A549 (cell line): Measurements from ENCODE around the gene KCTD21. TPM values are rescaled to one million over a fixed set of nuclear protein-coding genes. Genes with fewer than 3 reads are reported as not detected.

ENCODE experiments used
- ATAC-seq, 2 experiments: fragments of 200-7000 bp in 1 of 2; fragments of >200 bp in 1 of 2; cut with Nextera tagmentation in 1 of 2; cut with Tn5 transposase in 1 of 2; 3 replicates each; pipeline versions ENCODE4 v1.8.0 to v1.9.1; 2018 to 2020; ENCODE audit warnings: mild to moderate bottlenecking in 1 of 2, moderate library complexity in 1 of 2
- CTCF ChIA-PET: fragments of 300-600 bp; sonication (Branson Sonifier 250); formaldehyde crosslinking; extraction: SDS; loops from one replicate; lab custom pipeline; 2021; ENCODE audit warnings: antibody characterized with exemption, inconsistent platforms; lab: Yijun Ruan, JAX
- POLR2A ChIA-PET: fragments of 350-600 bp; formaldehyde crosslinking; extraction: SDS; loops from one replicate; lab custom pipeline; 2021; ENCODE audit warnings: antibody characterized with exemption, inconsistent platforms; lab: Yijun Ruan, JAX
- DNase-seq, 2 experiments: peaks; one replicate each; pipeline versions ENCODE4 v3.0.0 to v3.0.0-alpha.2; 2011 to 2016; ENCODE audit warnings: low read depth in 1 of 2, low spot score in 1 of 2
- FAIRE-seq: peaks from 2 replicates; lab custom pipeline; 2011; peaks lifted over from hg19 to GRCh38; lab: Jason Lieb, UNC
- H3K27ac ChIP-seq, 2 experiments: fragments of >200 bp; sonication (Bioruptor Twin); formaldehyde crosslinking; 3 replicates each; pipeline ENCODE4 v1.5.1; 2016 to 2017
- H3K4me1 ChIP-seq: fragments of >200 bp; sonication (Bioruptor Twin); formaldehyde crosslinking; 3 replicates; pipeline ENCODE4 v1.6.1; 2016
- H3K4me2 ChIP-seq: fragments of >200 bp; sonication (Bioruptor Twin); formaldehyde crosslinking; 3 replicates; pipeline ENCODE4 v1.6.1; 2016
- H3K4me3 ChIP-seq: fragments of >200 bp; sonication (Bioruptor Twin); formaldehyde crosslinking; 3 replicates; pipeline ENCODE4 v1.5.1; 2016
- H3K9me3 ChIP-seq: fragments of >200 bp; sonication (Bioruptor Twin); formaldehyde crosslinking; 3 replicates; pipeline ENCODE4 v1.6.1; 2016
- BHLHE40 ChIP-seq: IDR thresholded peaks from 2 replicates; pipeline ENCODE4 v1.6.1; 2012; ENCODE audit warnings: low read depth, low read length, inconsistent platforms
- CBX2 ChIP-seq: fragments of 200-600 bp; sonication (generic); IDR thresholded peaks from 2 replicates; pipeline ENCODE4 v1.6.1; 2016; ENCODE audit warnings: low read depth, mild to moderate bottlenecking, borderline replicate concordance
- CEBPB ChIP-seq, 2 experiments: fragments of >200 bp in 1 of 2; sonication (Bioruptor Twin) in 1 of 2; formaldehyde crosslinking in 1 of 2; IDR thresholded peaks; 2 replicates each; pipeline ENCODE4 v1.6.1; 2012 to 2016
- CHD2 ChIP-seq: fragments of 150-350 bp; IDR thresholded peaks from 2 replicates; pipeline ENCODE4 v1.6.1; 2014; ENCODE audit warnings: low read length; ENCODE audit not compliant: partially characterized antibody
- CHD4 ChIP-seq: fragments of 200-600 bp; sonication (generic); IDR thresholded peaks from 2 replicates; pipeline ENCODE4 v1.6.1; 2016; ENCODE audit warnings: antibody characterized with exemption, mild to moderate bottlenecking, borderline replicate concordance
- EHMT2 ChIP-seq: fragments of 200-600 bp; sonication (generic); IDR thresholded peaks from 2 replicates; pipeline ENCODE4 v1.6.1; 2016; ENCODE audit warnings: antibody characterized with exemption, low read depth, mild to moderate bottlenecking, moderate library complexity
- EP300 ChIP-seq, 2 experiments: fragments of >200 bp; sonication (Bioruptor Twin); formaldehyde crosslinking; IDR thresholded peaks; 2 replicates in 1 of 2; 3 replicates in 1 of 2; pipeline ENCODE4 v1.6.1; 2016 to 2017
- ESRRA ChIP-seq: fragments of 150-350 bp; IDR thresholded peaks from 2 replicates; pipeline ENCODE4 v1.6.1; 2014; ENCODE audit warnings: mild to moderate bottlenecking, low read length, borderline replicate concordance
- FOSL2 ChIP-seq, 2 experiments: fragments of 450-650 bp in 1 of 2; fragments of >200 bp in 1 of 2; sonication (Bioruptor Twin) in 1 of 2; formaldehyde crosslinking; IDR thresholded peaks; 2 replicates each; pipeline versions ENCODE4 v1.5.0 to v1.6.1; 2016 to 2020; ENCODE audit warnings: mild to moderate bottlenecking in 1 of 2, moderate library complexity in 1 of 2
- FOXS1 ChIP-seq: fragments of 250-450 bp; sonication (Bioruptor Pico); IDR thresholded peaks from 2 replicates; pipeline ENCODE4 v1.5.0; 2020; ENCODE audit warnings: mild to moderate bottlenecking, moderate library complexity
- HES2 ChIP-seq: fragments of >200 bp; sonication (Bioruptor Twin); formaldehyde crosslinking; IDR thresholded peaks from 2 replicates; pipeline ENCODE4 v1.6.1; 2016
- HEYL ChIP-seq: fragments of 250-450 bp; sonication (Bioruptor Pico); IDR thresholded peaks from 2 replicates; pipeline ENCODE4 v1.8.0; 2021; ENCODE audit warnings: mild to moderate bottlenecking, moderate library complexity
- HOXA7 ChIP-seq: fragments of 250-450 bp; sonication (Bioruptor Pico); IDR thresholded peaks from 2 replicates; pipeline ENCODE4 v1.5.0; 2020; ENCODE audit warnings: mild to moderate bottlenecking, moderate library complexity
- HOXB5 ChIP-seq: fragments of 250-450 bp; sonication (Bioruptor Pico); IDR thresholded peaks from 2 replicates; pipeline ENCODE4 v1.5.0; 2020; ENCODE audit warnings: mild to moderate bottlenecking, moderate library complexity
- JUN ChIP-seq, 2 experiments: fragments of >200 bp; sonication (Bioruptor Twin); formaldehyde crosslinking; IDR thresholded peaks; 2 replicates in 1 of 2; 3 replicates in 1 of 2; pipeline ENCODE4 v1.6.1; 2016 to 2017
- KDM1A ChIP-seq: fragments of 200-600 bp; sonication (generic); IDR thresholded peaks from 2 replicates; pipeline ENCODE4 v1.6.1; 2016; ENCODE audit warnings: low read depth, mild to moderate bottlenecking
- KDM5A ChIP-seq: fragments of 200-600 bp; sonication (generic); IDR thresholded peaks from 2 replicates; pipeline ENCODE4 v1.6.1; 2016; ENCODE audit warnings: antibody characterized with exemption, mild to moderate bottlenecking
- MAX ChIP-seq: IDR thresholded peaks from 2 replicates; pipeline ENCODE4 v1.6.1; 2012
- MAZ ChIP-seq: fragments of 150-350 bp; IDR thresholded peaks from 2 replicates; pipeline ENCODE4 v1.6.1; 2014; ENCODE audit warnings: antibody characterized with exemption, low read depth, low read length, borderline replicate concordance
- NR3C1 ChIP-seq: fragments of >200 bp; sonication (Bioruptor Twin); formaldehyde crosslinking; IDR thresholded peaks from 3 replicates; pipeline ENCODE4 v1.6.1; 2017
- POLR2A ChIP-seq: IDR thresholded peaks from 2 replicates; pipeline ENCODE4 v1.6.1; 2012; ENCODE audit warnings: mild to moderate bottlenecking, low read length
- POLR2AphosphoS2 ChIP-seq: conservative IDR thresholded peaks from 2 replicates; pipeline ENCODE4 v1.6.1; 2012; ENCODE audit warnings: low read length, improper control_type of control experiment, inconsistent platforms
- RAD21 ChIP-seq, 2 experiments: fragments of >200 bp in 1 of 2; sonication (Bioruptor Twin) in 1 of 2; formaldehyde crosslinking in 1 of 2; IDR thresholded peaks in 1 of 2; conservative IDR thresholded peaks in 1 of 2; 2 replicates in 1 of 2; 3 replicates in 1 of 2; pipeline ENCODE4 v1.6.1; 2012 to 2018; ENCODE audit warnings: inconsistent platforms in 1 of 2
- RCOR1 ChIP-seq: fragments of 150-350 bp; IDR thresholded peaks from 2 replicates; pipeline ENCODE4 v1.6.1; 2014; ENCODE audit warnings: antibody characterized with exemption, low read length, low read depth
- SMC3 ChIP-seq: fragments of >200 bp; sonication (Bioruptor Twin); formaldehyde crosslinking; IDR thresholded peaks from 3 replicates; pipeline ENCODE4 v1.6.1; 2018; ENCODE audit warnings: inconsistent platforms
- TP53 ChIP-seq: fragments of 250-450 bp; sonication (Bioruptor Pico); IDR thresholded peaks from 2 replicates; pipeline ENCODE4 v1.5.0; 2021; ENCODE audit warnings: mild to moderate bottlenecking, moderate library complexity
- ZC3H11A ChIP-seq: fragments of 450-650 bp; IDR thresholded peaks from 2 replicates; pipeline ENCODE4 v1.6.1; 2014; ENCODE audit warnings: antibody characterized with exemption, mild to moderate bottlenecking
- ZNF302 ChIP-seq: fragments of 250-450 bp; sonication (Bioruptor Pico); IDR thresholded peaks from 2 replicates; pipeline ENCODE4 v1.9.0; 2021; ENCODE audit warnings: inconsistent platforms, mild to moderate bottlenecking, moderate library complexity
- WGBS: methylation state at CpG from one replicate; pipeline ENCODE4 v1.1.6; 2017; ENCODE audit errors: missing lambda C conversion rate; 5-methylcytosine and 5-hydroxymethylcytosine counted together
- polyA plus RNA-seq, 4 experiments: library from polyadenylated mRNA; depleted of rRNA in 3 of 4; stranded (reverse); fragments of >200 nt; fragmentation: RNase III in 1 of 4; extraction: RNeasy Plus Mini Kit Qiagen cat#74134 plus additional on column Dnase treatment in 1 of 4; gene quantifications; 2 replicates in 3 of 4; 3 replicates in 1 of 4; pipeline ENCODE4 v1.2.3, GENCODE V29; 2011 to 2017

The KCTD21 gene
- polyA plus RNA-seq, 2 of the 4 experiments (the other 2 are of a cell fraction) = 5.9 to 7.2 TPM

GRCh38 chr11:78161346-78161745 lies 27.1 kb downstream of the KCTD21 start:
- 93% methylated on average over 2 of the region's 2 CpGs for WGBS
- no peak for TF ChIP-seq ESRRA
- TF ChIP-seq CEBPB (IDR thresholded peaks at IDR 0.05) = no peak
- TF ChIP-seq FOXS1 (CRISPR knock-in tag) = no peak
- no peak for TF ChIP-seq POLR2A
- TF ChIP-seq ZNF302 = no peak
- TF ChIP-seq RCOR1 = no peak
- no peak for TF ChIP-seq TP53
- no peak for TF ChIP-seq FOSL2 (IDR thresholded peaks at IDR 0.05)
- no peak for TF ChIP-seq FOSL2 (CRISPR knock-in tag; IDR thresholded peaks at IDR 0.05)
- no peak for TF ChIP-seq ZC3H11A
- TF ChIP-seq EHMT2 = no peak
- no peak for TF ChIP-seq CHD2
- no peak for TF ChIP-seq JUN (IDR thresholded peaks at IDR 0.05)
- TF ChIP-seq HEYL (CRISPR knock-in tag) = no peak
- no peak for TF ChIP-seq MAX
- no peak for TF ChIP-seq BHLHE40
- no peak for TF ChIP-seq HOXA7
- ChIA-PET POLR2A (no interaction called here), CTCF (interaction anchor here (1.3 to 1.6 kb wide), 2 partner anchors 12 to 16 kb away, joined by 3 to 4 read pairs; no protein-coding TSS in a partner anchor)
- Histone ChIP-seq H3K4me2 (no peak overlapping the region), H3K27ac (no peak overlapping the region), H3K4me3 (no peak overlapping the region), H3K4me1 (no peaks in the 10 kb centered on the region), H3K9me3 (no peaks in the 10 kb centered on the region; the same call in 2 of the 3 replicates)
- no peak for FAIRE-seq
- no peak for ATAC-seq
- no peak for DNase-seq

GRCh38 chr11:78160557-78160956 lies 27.9 kb downstream of the KCTD21 start:
- DNase-seq (no peak), FAIRE-seq (no peak), ATAC-seq (no peak)
- no peak overlapping the region for H3K27ac ChIP-seq
- no peaks in the 10 kb centered on the region; the same call in 2 of the 3 replicates for H3K9me3 ChIP-seq
- TF ChIP-seq SMC3 (no peak), HOXB5 (CRISPR knock-in tag) (no peak), EP300 (IDR thresholded peaks at IDR 0.05) (no peak), POLR2A (no peak), KDM5A (no peak), FOXS1 (CRISPR knock-in tag) (no peak)
- POLR2A ChIA-PET = no interaction called here
- H3K4me1 ChIP-seq = no peaks in the 10 kb centered on the region
- 70% methylated on average over 1 of the region's 1 CpG for WGBS
- H3K4me2 ChIP-seq = no peak overlapping the region
- CTCF ChIA-PET = interaction anchor here (1.6 kb wide), 1 partner anchor 13 kb away, joined by 4 read pairs; no protein-coding TSS in a partner anchor
- H3K4me3 ChIP-seq = no peak overlapping the region

- CTCF ChIA-PET = no interaction called here
- no peak for TF ChIP-seq CHD4
- no peak for TF ChIP-seq MAZ
- TF ChIP-seq TP53 = no peak
- no peak for TF ChIP-seq RAD21 (conservative IDR thresholded peaks at IDR 0.05 in 1 of 2, IDR thresholded peaks at IDR 0.05 in 1 of 2)
- no peak for TF ChIP-seq CEBPB (IDR thresholded peaks at IDR 0.05)
- TF ChIP-seq CBX2 = no peak
- no peak for TF ChIP-seq HES2
- no peak for TF ChIP-seq KDM1A
- TF ChIP-seq EP300 (IDR thresholded peaks at IDR 0.05) = no peak
- no peak for TF ChIP-seq NR3C1
- no peak for TF ChIP-seq MAX
- TF ChIP-seq HOXA7 = no peak
- TF ChIP-seq POLR2AphosphoS2 = no peak
- ATAC-seq (no peak; a peak in 1 of 6 replicates), FAIRE-seq (no peak), DNase-seq (no peak)
- Histone ChIP-seq H3K4me3 (no peak overlapping the region), H3K9me3 (no peaks in the 10 kb centered on the region), H3K4me1 (no peaks in the 10 kb centered on the region), H3K27ac (no peak overlapping the region), H3K4me2 (no peak overlapping the region)
- 46% methylated on average over 6 of the region's 6 CpGs for WGBS
- POLR2A ChIA-PET = interaction anchor here (0.7 kb wide), 1 partner anchor 257 kb away, joined by 3 read pairs; no protein-coding TSS in a partner anchor
These were observed 29.3 kb downstream of the KCTD21 start for GRCh38 chr11:78158987-78159652.
